Neural crest cell (in vitro differentiated cells): ENCODE measurements around the gene TLE3. TPM values are rescaled to one million over a fixed set of nuclear protein-coding genes. Genes with fewer than 3 reads are reported as not detected.

Experiments
- DNase-seq: peaks from one replicate; pipeline ENCODE4 v3.0.0; 2021; ENCODE audit warnings: low read depth, mixed read lengths, low spot score
- H3K27ac Mint-ChIP-seq: one replicate; pipeline ENCODE4 v1.8.0; 2021; ENCODE audit warnings: mild to moderate bottlenecking, mixed read lengths; ENCODE audit not compliant: unreplicated experiment
- H3K27me3 Mint-ChIP-seq: 2 replicates; pipeline ENCODE4 v1.8.0; 2021; ENCODE audit warnings: low read depth, mild to moderate bottlenecking, mixed read lengths
- H3K36me3 Mint-ChIP-seq: 2 replicates; pipeline ENCODE4 v1.8.0; 2021; ENCODE audit warnings: low read depth, mild to moderate bottlenecking, mixed read lengths
- H3K4me1 Mint-ChIP-seq: 2 replicates; pipeline ENCODE4 v1.8.0; 2021; ENCODE audit warnings: mixed read lengths
- H3K4me3 Mint-ChIP-seq: one replicate; pipeline ENCODE4 v1.8.0; 2021; ENCODE audit warnings: mild to moderate bottlenecking, mixed read lengths
- H3K9me3 Mint-ChIP-seq: 2 replicates; pipeline ENCODE4 v1.8.0; 2021; ENCODE audit warnings: mixed read lengths
- total RNA-seq: library from RNA; stranded (reverse); gene quantifications from 2 replicates; pipeline ENCODE4 v1.2.1, GENCODE V29; 2021
- TF ChIP-seq, protein P1 (sequence below): fragments of 200-600 bp; sonication (generic); conservative IDR thresholded peaks from 2 replicates; pipeline ENCODE4 v1.5.0; 2021; ENCODE audit warnings: antibody characterized with exemption, mild to moderate bottlenecking

Gene TLE3
- total RNA-seq, 1 donor from 2014 or later: 89.9 TPM

DNA sequence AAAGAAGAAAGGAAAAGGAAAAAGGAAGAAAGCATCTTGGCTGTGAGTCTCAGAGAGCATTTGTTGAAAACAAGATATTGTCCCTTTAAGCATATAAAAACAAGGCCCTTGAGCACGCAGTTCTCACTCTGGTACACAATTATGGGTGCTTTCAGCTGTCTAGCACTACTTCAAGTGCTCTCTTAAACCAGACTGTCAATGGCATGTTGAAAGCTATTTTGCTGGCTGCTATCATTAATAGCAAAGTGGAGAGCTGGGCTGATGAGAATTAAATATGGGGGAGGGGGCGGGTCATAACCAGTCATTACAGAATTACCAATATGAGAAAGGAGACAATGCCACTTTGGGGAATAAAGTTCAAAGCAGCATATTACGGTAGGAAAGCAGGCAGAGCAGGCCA is 9.3 kb downstream of the TLE3 start:
- H3K9me3 Mint-ChIP-seq: no peaks in the 10 kb centered on the region
- H3K36me3 Mint-ChIP-seq: peaks cover 18% of the 10 kb centered on the region
- no peak for DNase-seq
- peak overlapping the region; percentile 50 for H3K4me3 Mint-ChIP-seq
- H3K27me3 Mint-ChIP-seq: peaks cover 30% of the 10 kb centered on the region
- TF ChIP-seq, protein P1, sequence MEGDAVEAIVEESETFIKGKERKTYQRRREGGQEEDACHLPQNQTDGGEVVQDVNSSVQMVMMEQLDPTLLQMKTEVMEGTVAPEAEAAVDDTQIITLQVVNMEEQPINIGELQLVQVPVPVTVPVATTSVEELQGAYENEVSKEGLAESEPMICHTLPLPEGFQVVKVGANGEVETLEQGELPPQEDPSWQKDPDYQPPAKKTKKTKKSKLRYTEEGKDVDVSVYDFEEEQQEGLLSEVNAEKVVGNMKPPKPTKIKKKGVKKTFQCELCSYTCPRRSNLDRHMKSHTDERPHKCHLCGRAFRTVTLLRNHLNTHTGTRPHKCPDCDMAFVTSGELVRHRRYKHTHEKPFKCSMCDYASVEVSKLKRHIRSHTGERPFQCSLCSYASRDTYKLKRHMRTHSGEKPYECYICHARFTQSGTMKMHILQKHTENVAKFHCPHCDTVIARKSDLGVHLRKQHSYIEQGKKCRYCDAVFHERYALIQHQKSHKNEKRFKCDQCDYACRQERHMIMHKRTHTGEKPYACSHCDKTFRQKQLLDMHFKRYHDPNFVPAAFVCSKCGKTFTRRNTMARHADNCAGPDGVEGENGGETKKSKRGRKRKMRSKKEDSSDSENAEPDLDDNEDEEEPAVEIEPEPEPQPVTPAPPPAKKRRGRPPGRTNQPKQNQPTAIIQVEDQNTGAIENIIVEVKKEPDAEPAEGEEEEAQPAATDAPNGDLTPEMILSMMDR: no peak
- peaks cover 84% of the 10 kb centered on the region for H3K4me1 Mint-ChIP-seq
- H3K27ac Mint-ChIP-seq: no peak overlapping the region

DNA sequence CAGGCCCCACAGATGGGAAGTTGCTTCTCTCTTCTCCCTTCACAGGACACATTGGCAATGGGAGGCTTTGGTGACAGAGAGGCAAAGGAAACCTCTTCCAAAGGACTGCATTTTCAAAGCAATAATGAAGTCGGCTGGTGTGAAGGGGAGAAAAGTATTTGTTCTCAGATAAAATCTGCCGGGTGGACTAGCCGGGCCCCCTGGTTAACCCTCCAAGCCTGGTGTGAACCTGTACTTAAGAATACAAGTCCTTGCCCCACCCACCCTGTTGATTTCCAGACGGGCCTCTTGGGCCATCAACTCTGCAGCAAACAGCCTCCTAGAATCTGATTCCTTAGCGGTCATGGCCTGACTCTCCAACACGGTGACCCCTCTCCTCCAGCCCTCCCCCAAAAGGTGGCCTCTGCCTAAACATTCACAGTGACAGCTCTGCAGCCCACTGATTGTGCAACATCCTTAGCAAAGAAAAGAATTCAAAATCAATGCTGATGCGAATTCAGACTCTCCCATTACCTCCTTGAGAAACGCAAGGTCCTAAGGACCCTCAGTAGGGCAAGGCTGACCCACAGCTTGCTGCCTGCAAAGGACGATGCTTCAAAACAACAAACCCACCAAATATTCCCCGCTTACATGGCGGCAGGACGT is 9.9 kb downstream of the TLE3 start:
- TF ChIP-seq, protein P1: no peak
- peak overlapping the region; percentile 5 for H3K4me3 Mint-ChIP-seq
- H3K9me3 Mint-ChIP-seq: no peaks in the 10 kb centered on the region
- no peak overlapping the region for H3K27ac Mint-ChIP-seq
- DNase-seq: no peak
- H3K27me3 Mint-ChIP-seq: peaks cover 24% of the 10 kb centered on the region
- H3K36me3 Mint-ChIP-seq: peaks cover 18% of the 10 kb centered on the region
- H3K4me1 Mint-ChIP-seq: peaks cover 84% of the 10 kb centered on the region

DNA sequence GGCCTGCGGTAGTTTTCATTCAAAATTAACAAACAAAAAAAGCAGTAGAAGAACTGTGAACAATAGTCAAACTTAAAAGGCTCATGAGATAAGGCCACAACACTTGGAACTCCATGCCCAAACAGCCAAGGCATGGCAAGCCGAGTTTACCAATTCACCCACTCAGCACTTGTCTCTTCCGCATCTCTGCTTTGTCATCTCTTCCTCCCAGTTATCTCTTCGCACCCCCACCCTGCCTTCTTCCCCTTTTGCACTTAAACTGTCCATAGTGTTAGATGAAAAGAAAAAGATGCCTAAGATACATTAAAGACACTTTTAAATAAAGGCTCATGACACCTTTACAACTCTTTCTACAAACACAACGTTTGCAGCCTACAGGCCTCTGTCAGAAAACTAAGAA is 11.1 kb downstream of the TLE3 start:
- H3K27ac Mint-ChIP-seq: no peak overlapping the region
- TF ChIP-seq, protein P1: no peak
- H3K27me3 Mint-ChIP-seq: peaks cover 20% of the 10 kb centered on the region
- H3K4me1 Mint-ChIP-seq: peaks cover 84% of the 10 kb centered on the region
- no peak for DNase-seq
- H3K9me3 Mint-ChIP-seq: no peaks in the 10 kb centered on the region
- H3K36me3 Mint-ChIP-seq: peaks cover 19% of the 10 kb centered on the region
- peak overlapping the region; percentile 15 for H3K4me3 Mint-ChIP-seq

DNA sequence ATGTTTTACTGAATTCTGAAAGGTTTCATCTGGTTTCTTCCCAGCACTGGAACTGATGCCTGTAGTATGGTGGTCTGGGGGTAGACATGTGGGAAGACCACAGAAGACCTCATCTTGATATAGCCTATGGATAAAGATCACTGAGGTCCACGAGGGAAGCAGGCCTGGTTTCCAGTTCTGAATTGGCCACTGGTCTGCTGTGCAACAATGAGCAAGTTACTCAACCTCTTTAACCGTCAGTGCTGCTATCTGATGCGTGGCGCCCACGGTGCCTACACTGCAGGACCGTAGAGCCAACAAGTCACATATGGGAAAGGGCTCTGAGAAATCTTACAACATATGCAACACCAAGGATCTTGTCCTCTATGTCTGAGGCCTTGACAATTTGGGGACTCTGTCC is 13.3 kb downstream of the TLE3 start:
- H3K36me3 Mint-ChIP-seq: peaks cover 31% of the 10 kb centered on the region

DNA sequence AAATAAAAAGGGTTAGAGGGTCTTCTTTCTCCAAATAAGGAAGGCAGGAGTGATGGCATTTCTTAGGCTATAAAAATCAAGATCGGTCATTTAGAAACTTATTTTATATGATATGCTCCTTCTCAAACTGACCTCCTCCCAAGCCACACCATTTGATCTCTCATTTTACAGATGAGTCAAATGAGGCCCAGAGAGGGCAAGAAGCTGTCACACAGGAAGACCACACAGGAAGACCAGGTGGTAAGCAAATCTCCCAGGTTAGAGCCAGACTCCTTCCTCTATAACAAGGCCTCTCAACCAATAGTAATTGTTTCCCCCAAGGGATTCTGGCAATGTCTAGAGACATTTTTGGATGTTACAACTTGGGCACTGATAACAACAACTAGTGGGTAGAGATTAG is 13.8 kb downstream of the TLE3 start:
- Mint-ChIP-seq H3K27me3 (peaks cover 11% of the 10 kb centered on the region), H3K27ac (no peak overlapping the region), H3K4me3 (peak overlapping the region; percentile 80), H3K36me3 (peaks cover 31% of the 10 kb centered on the region), H3K4me1 (peaks cover 76% of the 10 kb centered on the region), H3K9me3 (no peaks in the 10 kb centered on the region)
- TF ChIP-seq, protein P1: no peak
- no peak for DNase-seq

More for the DNA sequence above, 13.3 kb downstream of the TLE3 start:
- TF ChIP-seq, protein P1: no peak
- Mint-ChIP-seq H3K4me3 (peak overlapping the region; percentile 45), H3K27me3 (peaks cover 16% of the 10 kb centered on the region), H3K4me1 (peaks cover 80% of the 10 kb centered on the region), H3K27ac (no peak overlapping the region), H3K9me3 (no peaks in the 10 kb centered on the region)
- DNase-seq: no peak
